ENCODE data around the gene SRRM4. TPM values are rescaled to one million over a fixed set of nuclear protein-coding genes. Genes with fewer than 3 reads are reported as not detected.

Gene SRRM4
- total RNA-seq, 1 experiment from 2014 or later, result not detected

DNA sequence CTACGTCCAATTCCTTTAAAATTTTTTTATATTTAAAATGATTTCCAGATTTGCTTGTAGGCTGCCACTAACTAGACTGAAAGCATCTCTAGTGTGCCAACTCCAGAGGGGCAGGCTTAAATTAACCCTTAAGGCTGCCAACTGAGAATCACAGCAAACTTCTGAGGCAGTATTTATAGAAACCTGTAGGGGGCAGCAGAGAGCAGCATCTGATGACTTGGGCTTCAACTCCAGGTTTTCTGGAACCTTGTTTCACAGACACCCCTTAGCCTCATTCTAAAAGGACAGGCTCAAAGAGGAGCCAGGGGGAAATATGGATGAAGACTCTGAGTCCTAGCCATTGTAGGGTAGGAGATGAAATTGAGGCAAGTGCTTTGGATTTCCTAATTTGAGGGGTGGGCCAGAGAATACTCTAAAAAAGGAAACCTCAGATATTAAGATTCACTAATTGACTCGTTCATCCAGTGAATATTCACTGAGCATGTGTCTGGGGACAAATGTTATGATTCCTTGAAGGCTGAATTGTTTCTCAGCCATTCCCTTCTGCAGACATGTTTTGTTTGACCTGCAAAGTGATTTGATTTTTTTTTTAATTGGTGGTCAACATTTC lies 134.1 kb downstream of the SRRM4 start:
- DNase-seq (ENCODE audit: low spot score), result peak; percentile 77

DNA sequence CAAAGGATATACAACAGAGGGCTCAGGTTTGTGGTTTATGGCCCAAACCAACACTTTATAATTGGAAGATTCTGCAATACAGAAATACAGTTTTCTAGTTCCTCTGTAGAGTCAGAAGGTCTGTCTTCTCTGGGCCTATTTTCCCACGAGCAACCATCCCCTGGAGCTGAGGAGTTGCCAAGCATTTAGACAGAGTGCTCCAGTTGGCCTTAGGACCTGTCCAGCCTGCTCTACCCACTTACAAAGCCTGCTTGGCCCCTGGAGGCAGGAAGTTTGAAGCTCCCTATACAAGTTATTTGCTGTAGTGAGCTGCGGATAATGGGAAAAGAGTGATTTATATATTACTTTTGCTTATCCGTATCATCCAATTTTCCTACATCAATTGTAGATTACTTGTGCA lies 136.6 kb downstream of the SRRM4 start:
- DNase-seq (ENCODE audit: low spot score), result no peak

DNA sequence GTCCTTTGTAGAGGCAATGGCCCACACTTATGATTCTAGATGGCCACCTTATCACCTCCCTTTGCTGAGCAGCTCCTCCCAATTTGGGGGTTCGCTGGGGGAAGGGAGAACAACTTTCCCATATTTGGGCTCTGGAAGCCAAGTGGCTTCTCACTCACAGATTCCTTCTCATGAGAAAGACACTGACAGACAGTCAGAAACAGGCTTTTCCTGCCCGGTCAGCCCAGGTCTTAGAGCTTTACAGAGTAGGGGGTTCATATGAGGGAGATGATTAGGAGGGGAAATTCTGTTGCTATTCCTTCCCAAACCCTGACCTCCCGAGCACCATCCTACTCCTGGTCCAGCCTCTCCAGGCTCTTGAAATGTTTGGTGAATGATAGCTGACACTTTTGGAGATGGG lies 137.3 kb downstream of the SRRM4 start:
- no peak for DNase-seq (ENCODE audit: low spot score)

DNA sequence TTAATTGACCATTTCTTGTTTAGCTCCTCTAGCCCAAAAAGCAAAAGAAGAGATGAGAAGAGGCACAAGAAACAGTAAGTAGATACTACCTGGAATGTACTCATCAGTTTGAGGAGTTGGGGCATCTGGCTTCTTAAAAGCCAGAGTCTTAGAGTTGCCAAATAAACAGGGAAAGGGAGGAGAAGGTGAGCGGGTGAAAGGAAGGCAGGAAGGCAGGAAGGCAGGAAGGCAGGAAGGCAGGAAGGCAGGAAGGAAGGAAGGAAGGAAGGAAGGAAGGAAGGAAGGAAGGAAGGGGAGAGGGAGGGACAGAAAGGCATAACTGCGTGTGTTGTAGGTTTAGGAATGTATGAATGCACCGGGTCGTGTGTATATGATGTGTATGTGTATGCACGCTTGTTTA lies 140.7 kb downstream of the SRRM4 start:
- no peak for DNase-seq (ENCODE audit: low spot score)

DNA sequence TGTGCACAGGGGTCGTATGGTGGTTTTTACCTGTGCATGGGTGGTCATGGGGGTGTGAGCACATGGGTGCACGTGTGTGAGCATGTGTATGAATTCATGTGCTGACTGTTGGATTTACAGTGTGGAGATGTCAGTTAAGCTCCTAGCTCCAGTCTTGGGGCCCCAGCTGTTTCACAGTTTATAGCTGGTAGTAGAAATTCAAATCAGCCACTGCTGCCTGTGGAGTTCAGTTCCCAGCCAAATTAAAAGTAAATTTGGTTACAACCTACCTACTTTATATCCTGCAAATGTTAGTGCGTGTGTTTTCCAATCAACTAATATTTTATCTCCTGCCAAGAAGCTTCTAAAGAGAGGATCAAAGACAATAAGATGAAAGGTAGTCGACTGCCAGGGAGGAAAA lies 141.4 kb downstream of the SRRM4 start:
- no peak for DNase-seq (ENCODE audit: low spot score)

DNA sequence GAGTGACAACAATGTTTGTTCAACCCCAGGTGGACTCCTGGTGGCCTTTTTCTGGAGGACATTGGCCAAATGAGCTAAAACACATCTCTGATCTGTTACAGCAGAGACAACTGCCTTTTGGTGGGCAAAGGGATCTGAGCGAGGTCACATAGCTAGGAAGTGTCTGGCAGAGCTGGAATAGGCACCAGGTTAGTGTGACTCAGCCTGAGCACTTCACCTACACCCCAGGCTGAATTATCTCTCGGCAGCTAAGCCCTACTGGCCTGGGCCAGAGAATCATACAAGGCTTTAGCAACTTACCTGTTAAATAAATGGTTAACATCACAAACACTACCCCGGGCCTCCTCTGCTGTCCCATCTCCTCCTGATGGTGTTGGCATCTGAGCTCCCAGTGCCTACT lies 147.2 kb downstream of the SRRM4 start:
- DNase-seq (ENCODE audit: low spot score), result no peak

DNA sequence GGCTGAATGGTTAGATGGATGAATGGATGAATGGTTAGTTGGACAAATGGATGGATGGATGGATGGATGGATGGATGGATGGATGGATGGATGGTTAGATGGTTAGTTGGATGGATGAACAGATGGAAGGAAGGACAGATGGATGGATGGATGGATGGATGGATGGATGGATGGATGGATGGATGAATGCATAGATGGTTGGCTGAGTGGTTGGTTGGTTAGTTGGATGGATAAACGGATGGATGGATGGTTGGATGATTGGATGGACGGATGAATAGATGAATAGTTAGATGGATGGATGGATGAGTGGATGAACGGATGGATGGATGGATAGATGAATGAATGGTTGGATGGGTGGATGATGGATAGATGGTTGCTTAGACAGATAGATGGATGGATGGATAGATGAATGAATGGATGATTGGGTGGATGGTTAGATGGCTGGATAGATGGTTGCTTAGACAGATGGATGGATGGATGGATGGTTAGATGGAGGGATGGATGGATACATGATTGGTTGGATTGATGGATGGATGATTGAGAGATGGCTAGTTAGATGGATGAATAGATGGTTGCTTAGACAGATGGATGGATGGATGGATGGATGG lies 148.6 kb downstream of the SRRM4 start:
- no peak for DNase-seq (ENCODE audit: low spot score)

DNA sequence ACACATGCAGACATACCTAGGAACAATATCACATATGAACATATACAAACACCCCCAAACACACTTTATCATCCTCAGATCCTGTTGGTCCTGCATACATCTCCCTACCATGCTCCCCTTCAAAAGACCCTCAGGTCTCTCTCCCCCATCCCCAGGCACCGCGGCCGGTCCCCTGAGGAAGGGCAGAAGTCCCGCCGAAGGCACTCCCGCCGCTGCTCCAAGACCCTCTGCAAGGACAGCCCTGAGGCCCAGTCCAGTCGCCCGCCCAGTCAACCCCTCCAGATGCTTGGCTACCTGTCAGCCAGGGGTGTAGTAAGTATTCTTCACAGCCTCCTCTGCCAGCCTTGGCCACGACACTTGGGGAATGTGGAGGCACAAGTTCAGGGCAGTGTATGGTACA lies 149.2 kb downstream of the SRRM4 start:
- no peak for DNase-seq (ENCODE audit: low spot score)

DNA sequence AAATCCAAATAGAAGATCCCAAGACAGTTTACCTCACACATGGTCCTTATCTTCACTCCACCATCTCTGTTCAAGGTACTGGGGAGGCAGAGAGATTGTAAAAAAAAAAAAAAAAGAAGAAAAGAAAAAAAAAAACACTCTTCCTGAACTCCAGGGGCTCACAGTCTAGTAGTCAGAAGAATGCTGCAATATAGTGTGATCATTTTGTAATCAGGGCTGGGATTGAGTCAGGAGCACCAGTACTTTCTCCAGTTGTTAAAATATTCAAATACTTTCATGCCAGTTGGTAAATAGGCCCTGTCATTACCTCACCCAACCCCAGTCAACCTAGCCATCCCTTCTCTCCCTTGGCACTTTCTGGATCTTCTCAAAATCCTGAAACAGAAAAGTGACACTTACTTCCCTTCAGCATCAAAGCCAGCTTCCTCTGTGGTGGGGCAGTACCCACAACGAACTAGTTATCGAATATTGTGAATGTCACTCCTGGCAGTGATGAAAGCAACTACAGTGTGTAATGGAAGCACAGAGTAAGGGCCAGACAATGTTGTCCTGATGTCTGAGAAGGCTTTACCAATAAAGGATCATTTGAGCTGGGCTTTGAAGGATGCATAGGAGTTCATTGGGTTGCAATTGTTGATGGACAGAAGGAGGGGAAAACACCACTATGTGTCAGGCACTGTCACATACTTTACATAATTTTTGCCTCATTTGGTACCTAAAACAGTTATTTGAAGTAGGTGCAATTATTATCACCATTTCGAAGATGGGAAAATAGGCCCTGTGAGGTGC lies 153.1 kb downstream of the SRRM4 start:
- DNase-seq (ENCODE audit: low spot score), result no peak

DNA sequence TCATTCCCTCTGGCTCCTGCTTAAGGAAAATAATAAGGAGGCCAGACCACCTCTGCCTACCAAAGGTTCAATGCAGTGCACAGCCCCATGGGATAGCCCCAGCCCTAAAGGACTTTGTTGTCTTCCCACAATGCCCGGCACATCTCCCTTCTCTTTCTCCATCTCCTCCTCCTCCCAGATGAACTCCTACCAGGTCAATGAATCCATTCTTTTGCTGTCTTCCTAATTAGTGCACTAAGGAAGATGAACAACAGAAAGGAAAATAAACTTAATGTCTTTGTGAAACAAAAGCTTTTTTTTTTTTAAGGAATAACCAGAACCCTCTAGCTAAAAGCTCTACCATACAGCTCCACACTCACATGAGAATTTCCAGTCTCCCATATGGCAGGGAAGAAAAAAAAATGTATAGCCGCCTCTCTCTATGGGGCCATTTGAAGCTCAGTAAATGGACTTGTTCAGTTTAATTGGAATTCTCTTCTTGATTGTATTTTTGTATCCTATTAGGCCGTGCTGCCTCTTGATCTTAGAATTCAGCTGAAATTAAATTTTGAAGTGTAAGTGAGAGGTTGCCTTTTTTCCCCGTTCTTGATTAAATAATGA lies 155.6 kb downstream of the SRRM4 start:
- DNase-seq (ENCODE audit: low spot score), result no peak

DNA sequence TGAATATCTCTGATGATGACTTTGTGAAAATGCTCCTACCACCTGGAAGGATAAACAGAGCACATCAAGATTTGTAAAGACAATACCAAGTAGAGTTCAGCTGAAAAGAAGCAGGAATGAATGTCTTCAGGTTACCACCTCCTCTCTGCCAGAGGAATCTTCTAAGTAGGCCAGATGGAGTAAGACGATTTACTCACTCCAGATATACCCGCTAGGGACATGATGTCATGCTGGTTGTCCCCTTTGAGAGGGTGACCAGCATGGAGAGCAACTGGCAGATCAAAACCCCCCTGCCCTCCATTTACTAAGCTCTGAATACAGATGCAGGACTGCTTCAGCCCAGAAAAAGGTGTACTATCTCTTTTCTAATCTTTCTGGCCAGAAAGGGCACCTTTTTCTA lies 158.1 kb downstream of the SRRM4 start:
- no peak for DNase-seq (ENCODE audit: low spot score)

DNA sequence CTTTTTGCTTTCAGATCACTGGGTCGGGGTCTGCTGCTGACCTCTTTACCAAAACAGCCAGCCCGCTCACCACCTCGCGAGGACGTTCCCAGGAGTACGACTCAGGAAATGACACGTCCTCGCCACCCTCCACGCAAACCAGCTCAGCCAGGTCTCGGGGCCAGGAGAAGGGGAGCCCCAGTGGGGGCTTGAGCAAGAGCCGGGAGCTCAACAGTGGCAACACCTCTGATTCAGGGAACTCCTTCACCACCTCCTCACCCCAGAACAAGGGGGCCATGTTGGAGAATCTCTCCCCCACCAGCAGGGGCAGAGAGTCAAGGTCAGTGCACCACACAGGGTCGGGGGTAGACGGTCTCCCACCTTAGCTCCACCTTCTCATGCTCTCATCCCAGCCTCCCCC lies 164.0 kb downstream of the SRRM4 start:
- no peak for DNase-seq (ENCODE audit: low spot score)

DNA sequence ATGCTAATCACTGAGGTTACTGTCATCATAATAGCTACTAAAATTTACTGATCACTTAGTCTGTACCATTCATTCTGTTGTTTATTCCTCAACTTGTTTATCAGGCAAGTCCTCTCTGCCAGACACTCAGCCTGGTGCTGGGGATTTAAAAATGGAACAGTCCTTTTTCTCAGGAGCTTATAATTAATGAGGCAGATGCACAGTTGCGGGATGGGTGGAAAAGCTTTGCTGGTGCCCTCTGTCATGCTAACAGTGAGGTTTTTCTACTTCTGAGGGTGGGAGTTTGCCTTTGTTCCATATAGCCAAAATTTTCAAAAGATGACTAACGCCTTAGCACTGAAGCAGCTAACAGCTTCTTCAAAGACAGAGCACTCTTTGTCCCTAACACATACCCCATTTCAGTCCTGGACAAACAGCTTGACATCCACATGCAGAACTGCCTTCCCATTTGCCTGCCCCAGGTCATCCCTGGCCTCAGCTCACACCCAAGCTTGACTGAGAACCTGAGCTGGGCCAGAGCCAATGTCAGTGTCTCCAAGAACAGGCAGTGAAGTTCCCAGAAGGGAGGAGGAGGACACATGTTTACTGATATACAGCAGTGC lies 166.6 kb downstream of the SRRM4 start:
- no peak for DNase-seq (ENCODE audit: low spot score)

DNA sequence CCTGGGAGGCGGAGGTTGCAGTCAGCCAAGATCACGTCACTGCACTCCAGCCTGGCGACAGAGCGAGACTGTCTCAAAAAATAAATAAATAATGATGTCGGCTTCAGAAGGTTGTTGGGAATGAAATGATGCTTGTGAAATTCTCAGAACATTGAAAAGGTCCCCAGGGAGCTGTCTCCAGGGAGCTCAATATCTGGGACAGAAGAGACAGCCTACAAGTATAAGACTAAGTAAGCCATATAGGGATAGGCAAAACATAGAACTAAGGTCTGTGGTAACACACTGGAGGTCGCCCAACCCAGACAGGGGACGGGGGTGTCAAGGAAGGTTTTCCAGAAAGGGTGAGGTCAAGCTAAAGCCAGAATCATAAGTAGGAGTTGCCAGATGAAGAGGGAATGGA lies 167.9 kb downstream of the SRRM4 start:
- DNase-seq (ENCODE audit: low spot score), result no peak

DNA sequence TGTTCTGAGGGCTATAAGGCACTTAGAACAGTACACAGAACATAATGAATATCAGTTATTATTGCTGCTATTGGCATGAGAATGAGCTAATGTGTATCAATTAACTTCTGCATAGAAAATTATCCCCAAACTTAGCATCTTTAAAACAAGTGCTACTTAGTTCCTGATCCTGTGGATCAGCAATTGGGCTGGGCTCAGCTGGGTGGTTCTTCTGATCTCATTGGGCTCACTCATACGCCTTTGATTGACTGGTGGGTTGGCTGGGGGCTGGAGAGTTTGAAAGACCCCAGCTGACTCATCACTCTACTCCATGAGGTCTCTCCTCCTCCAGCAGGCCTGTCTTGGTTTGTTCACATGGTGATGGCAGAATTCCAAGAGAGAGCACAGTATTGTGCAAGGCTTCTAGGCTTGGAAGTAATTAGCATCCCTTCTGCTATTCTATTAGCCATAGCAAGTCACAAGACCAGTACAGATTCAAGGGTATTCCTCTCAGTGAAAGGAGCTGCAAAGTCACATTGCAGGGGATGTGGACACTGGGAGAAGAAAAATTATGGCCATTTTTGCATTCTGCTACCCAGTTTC lies 170.2 kb downstream of the SRRM4 start:
- DNase-seq (ENCODE audit: low spot score), result no peak

DNA sequence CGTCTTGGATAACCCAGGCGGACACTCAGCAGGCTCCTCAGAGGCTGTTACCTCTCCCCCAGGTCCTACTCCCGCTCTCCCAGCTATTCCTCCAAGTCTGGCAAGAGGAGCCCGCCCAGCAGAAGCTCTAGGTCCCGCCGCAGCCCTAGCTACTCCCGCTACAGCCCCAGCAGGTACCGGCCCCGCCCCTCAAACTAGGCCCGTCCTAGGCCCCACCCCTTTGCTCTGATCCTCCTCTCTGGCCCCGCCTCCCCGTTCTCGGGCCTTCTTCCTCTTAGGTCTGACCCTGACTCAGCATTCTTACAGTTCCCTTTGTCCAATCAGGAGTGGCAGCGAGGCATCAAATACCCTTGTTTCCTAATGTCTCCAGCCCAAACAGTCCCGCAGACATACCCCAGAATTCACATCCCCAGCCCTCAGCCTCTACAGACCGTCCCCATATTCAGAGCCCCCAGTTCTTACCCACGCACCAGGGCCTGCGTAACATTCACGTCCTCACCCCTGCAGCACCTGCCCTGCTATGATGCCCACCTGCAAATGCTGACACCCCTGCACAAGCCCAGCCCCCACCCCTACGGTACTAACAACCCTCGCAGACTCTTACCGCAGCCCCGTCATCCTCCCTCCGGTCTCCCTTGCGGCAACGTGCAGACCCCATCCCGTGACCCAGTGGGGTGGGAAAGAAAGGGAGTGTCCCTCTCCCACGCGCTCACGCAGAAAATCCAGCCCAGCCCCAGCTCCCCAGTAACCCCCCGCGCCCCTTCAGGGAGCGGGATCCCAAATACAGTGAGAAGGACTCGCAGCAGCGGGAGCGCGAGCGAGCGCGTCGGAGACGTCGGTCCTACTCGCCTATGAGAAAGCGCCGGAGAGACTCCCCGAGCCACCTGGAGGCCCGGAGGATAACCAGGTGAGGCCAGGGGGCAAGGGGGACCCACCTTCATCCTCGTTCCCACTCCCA lies 172.4 kb downstream of the SRRM4 start:
- no peak for DNase-seq (ENCODE audit: low spot score)

DNA sequence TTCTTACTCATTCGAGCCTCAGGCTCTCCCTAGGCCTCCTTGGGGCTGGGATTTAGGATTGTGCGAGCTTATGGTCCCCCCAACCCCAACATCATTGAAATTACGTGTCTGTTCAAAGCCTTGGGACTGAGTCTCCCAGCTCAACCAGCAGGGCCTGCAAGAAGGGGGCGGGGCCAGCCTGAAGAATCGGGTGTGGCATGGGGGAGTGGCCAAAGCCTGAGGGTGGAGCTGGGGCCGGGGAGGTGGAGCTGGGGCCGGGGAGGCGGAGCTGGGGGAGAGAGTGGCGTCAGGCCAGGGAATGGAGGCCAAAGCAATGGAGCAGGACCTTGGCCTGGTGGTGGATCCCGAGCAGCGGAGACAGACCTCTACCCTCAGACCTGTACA lies 173.1 kb downstream of the SRRM4 start:
- DNase-seq (ENCODE audit: low spot score), result no peak

DNA sequence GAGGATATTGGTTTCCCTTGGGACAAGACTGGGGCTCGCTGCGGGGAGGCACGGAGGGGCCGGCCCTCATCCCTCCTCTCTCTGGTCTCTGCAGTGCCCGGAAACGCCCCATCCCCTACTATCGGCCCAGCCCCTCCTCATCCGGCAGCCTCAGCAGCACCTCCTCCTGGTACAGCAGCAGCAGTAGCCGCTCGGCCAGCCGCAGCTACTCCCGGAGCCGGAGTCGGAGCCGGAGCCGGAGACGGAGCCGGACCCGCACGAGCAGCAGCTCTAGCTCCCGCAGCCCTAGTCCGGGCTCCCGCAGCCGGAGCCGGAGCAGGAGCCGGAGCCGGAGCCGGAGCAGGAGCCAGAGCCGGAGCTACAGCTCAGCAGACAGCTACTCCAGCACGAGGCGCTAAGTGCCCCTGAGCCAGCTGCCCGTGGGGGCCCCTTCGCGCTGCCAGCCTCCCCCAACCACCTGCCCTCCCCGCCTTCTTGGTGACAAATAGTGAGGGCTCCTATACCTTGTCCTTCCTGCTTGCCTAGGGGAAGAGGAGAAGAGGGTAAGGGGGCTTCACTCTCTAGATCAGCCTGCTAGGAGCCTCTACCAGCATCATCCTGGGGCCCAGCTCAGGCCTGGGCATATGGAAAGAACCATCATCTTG lies 175.2 kb downstream of the SRRM4 start:
- no peak for DNase-seq (ENCODE audit: low spot score)

DNA sequence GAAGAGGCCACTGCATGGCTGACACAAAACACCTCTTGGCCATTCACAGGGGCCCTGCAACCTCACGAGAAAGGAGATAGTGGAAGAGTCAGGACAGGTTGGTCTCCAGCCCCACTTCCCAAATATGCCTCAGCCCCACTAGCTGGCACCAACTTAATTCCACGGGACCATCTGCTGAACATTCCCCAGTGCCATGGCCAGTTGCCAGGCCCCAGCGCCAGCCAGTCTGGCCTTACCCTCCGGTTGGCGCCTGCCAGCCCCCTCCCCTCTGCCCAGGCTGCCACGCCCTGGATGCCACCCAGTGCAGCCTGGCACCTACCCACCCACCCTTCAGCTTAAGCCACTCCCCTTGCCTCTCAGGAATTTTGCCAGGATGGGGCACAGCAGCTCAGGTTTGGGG lies 176.2 kb downstream of the SRRM4 start:
- no peak for DNase-seq (ENCODE audit: low spot score)

DNA sequence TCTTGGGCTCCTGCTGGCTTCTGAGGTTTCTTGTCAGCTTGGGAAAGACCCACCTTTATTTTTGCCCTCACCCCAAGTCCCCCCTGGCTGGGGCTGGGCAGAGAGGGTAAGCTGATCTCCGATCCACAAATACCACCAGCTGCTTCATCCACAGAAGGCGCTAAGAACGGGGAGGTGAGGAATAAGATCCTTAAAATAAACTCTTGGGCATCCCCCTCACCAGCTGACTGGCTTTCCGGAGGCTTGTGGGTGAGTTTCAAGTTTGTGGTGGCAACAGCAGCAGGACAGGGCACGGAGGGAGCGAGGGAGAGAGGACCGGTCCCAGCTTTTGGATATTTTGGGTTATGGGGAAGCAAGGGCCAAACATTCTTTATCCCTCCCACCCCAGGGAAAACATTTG lies 176.6 kb downstream of the SRRM4 start:
- no peak for DNase-seq (ENCODE audit: low spot score)
